ENCODE data around the gene FSHR.

GRCh38 chr2:49177194-49177593 lies 22.9 kb upstream of the FSHR start:
- TF ChIP-seq CTCF (optimal IDR thresholded peaks at IDR 0.05 in 1 of 3, IDR thresholded peaks at IDR 0.05 in 1 of 3, conservative IDR thresholded peaks at IDR 0.05 in 1 of 3; ENCODE audit: extremely low read depth in 1 of 3, insufficient read depth in 2 of 3, low read length in 3 of 3) (no peak), EZH2 (IDR thresholded peaks at IDR 0.05; ENCODE audit: low read length) (no peak)
